SW480 (cell line): ENCODE results near the gene PCDHGA2.
A peak's percentile ranks its signal among the peaks of the same experiment; 100 is the strongest.
"Not testable (repeated sequence)": the region's sequence is repeated elsewhere in the genome, so short reads cannot be mapped to it uniquely, and the experiment has no call there.

Source experiments
- DNase-seq: peaks from one replicate; pipeline ENCODE4 v3.0.0-alpha.2; 2016; ENCODE audit warnings: low spot score

The PCDHGA2 gene

GRCh38 chr5:141349917-141350619 lies 11.5 kb downstream of the PCDHGA2 start, which contains the start of gene PCDHGB1:
Gene PCDHGB1 (plus strand): TSS chr5:141350099. CDS start chr5:141350261, 162 bp downstream.
- peak; percentile 21 for DNase-seq

- DNase-seq: no peak
Observed at GRCh38 chr5:141351591-141351990, 13.0 kb downstream of the PCDHGA2 start.

GRCh38 chr5:141354900-141355469 lies 16.4 kb downstream of the PCDHGA2 start, which contains the start of gene PCDHGA4:
Gene PCDHGA4 (plus strand): TSS chr5:141355021. CDS start chr5:141355108, 87 bp downstream.
- no peak for DNase-seq

DNA sequence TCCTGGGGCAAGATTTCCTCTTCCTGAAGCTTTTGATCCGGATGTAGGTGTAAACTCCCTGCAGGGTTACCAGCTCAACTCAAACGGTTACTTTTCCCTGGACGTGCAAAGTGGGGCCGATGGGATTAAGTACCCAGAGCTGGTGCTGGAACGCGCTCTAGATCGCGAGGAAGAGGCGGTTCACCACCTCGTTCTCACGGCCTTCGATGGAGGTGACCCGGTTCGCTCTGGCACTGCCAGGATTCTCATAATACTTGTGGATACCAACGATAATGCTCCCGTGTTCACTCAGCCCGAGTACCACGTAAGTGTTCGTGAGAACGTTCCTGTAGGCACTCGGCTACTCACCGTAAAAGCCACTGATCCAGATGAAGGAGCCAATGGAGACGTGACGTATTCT lies 17.1 kb downstream of the PCDHGA2 start:
- DNase-seq: no peak

- DNase-seq: no peak
Observed at GRCh38 chr5:141356133-141356532, 17.6 kb downstream of the PCDHGA2 start.

DNA sequence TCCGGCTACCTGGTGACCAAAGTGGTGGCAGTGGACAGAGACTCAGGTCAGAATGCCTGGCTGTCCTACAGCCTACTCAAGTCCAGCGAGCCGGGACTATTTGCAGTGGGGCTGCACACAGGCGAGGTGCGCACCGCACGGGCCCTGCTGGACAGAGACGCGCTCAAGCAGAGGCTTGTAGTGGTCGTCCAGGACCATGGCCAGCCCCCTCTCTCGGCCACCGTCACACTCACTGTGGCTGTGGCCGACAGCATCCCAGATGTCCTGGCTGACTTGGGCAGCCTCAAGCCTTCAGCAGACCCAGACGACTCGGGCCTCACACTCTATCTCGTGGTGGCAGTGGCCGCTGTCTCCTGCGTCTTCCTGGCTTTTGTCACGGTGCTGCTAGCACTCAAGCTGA lies 18.4 kb downstream of the PCDHGA2 start:
- no peak for DNase-seq

DNA sequence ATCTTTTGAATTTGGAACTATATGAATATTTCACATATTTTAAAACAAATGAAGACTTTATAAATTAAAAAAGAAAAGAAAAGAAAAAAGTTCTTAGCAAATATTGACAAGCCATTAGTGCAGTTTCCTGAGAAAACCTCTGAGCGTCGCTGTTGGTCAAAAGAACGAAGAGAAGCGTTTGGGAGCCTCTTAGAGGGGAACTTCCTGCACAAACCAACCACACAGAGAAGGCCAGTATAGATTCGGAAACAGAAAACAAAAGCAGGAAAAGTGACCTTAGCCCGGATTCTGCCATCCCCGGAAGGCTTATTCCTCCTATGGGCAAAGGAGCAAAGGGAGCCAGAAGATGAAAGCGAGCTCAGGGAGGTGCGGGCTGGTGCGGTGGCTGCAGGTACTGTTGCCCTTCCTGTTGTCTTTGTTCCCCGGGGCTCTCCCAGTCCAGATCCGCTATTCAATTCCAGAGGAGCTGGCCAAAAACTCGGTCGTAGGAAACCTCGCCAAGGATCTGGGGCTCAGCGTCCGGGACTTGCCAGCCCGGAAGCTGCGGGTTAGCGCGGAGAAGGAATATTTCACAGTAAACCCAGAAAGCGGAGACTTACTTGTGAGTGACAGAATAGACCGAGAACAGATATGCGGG lies 21.3 kb downstream of the PCDHGA2 start, which contains the start of gene PCDHGB2:
Gene PCDHGB2 (plus strand): TSS at position 205 of the 637 bp plus-strand sequence. CDS start 142 bp downstream, at position 347.
- peak; percentile 31 for DNase-seq

DNA sequence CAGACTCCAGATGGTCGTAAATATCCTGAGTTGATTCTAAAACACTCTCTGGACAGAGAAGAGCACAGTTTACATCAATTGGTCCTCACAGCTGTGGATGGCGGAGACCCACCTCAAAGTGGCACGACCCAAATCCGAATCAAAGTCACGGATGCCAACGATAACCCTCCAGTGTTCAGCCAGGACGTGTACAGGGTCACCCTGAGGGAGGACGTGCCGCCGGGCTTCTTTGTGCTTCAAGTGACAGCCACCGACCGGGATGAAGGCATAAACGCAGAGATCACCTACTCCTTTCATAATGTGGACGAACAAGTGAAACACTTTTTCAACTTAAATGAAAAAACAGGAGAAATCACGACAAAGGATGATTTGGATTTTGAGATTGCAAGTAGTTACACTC lies 22.1 kb downstream of the PCDHGA2 start:
- DNase-seq: no peak

DNA sequence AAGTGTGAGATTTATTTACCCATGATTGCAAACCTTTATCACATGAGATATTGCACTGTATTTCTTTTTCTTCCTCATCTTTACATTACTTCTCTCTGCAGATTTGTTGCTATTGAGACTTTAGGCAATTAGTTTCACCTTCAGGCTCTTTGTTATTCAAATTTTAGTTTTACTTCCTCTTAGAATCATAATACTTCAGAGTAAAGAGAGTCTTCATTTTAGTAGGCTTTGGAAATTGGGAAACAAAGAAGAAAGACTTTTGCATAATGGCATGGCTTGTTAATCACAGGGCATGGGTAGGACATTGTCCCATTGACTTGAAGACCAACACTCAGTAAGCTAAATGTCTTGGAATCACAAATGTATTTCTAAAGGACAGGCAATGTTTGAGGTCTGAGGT lies 24.2 kb downstream of the PCDHGA2 start:
- DNase-seq: no peak

GRCh38 chr5:141363952-141364660 lies 25.5 kb downstream of the PCDHGA2 start, which contains the start of gene PCDHGA5:
Gene PCDHGA5 (plus strand): TSS chr5:141364162. CDS start chr5:141364331, 169 bp downstream.
- no peak for DNase-seq

DNA sequence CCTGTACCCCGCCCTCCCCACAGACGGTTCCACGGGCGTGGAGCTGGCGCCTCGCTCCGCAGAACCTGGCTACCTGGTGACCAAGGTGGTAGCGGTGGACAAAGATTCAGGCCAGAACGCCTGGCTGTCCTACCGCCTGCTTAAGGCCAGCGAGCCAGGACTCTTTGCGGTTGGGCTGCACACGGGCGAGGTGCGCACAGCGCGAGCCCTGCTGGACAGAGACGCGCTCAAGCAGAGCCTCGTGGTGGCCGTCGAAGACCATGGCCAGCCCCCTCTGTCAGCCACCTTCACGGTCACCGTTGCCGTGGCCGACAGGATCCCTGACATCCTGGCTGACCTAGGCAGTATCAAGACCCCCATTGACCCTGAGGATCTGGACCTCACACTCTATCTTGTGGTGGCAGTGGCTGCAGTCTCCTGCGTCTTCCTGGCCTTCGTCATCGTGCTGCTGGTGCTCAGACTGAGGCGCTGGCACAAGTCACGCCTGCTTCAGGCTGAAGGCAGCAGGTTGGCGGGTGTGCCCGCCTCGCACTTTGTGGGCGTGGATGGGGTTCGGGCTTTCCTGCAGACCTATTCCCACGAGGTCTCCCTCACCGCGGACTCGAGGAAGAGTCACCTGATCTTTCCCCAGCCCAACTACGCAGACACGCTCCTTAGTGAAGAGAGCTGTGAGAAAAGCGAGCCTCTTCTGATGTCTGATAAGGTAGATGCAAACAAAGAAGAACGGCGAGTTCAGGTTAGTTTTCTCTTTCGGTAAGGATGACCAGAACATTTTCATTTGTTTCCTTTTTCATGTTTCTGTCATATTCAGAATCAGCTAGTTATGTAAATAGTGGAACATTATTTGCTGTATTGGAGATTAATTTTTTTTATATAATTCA lies 27.7 kb downstream of the PCDHGA2 start:
- no peak for DNase-seq

DNA sequence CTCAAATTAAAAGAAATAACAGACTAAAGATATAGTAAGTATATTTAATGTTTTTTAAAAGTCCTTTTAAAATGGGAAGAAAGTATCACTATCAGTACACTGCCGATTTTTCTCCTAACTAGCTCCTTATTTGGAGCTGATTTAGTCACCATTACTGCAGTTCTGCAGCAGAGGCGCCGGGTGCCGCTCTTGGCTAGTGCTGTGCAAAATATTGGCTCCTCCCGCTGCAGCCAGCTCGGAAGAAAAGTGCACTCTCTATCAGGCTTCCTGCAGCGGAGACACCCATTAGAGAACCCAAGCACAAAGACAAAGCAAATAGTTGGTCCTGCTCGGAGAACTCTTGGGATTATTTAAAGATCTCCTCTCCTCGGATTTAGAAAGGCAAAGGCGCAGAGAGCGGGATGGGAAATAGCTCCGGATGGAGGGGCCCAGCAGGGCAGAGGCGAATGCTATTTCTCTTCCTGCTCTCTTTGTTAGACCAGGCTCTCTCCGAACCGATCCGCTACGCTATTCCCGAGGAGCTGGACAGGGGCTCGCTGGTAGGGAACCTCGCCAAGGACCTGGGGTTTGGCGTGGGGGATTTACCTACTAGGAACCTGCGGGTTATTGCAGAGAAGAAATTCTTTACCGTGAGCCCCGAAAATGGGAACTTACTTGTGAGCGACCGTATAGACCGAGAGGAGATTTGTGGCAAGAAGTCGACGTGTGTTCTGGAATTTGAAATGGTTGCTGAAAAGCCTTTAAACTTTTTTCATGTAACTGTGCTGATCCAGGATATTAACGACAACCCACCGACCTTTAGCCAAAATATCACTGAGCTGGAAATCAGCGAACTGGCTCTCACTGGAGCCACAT lies 31.7 kb downstream of the PCDHGA2 start, which contains the start of gene PCDHGB3:
Gene PCDHGB3 (plus strand): TSS at position 249 of the 855 bp plus-strand sequence. CDS start 153 bp downstream, at position 402.
- no peak for DNase-seq

DNA sequence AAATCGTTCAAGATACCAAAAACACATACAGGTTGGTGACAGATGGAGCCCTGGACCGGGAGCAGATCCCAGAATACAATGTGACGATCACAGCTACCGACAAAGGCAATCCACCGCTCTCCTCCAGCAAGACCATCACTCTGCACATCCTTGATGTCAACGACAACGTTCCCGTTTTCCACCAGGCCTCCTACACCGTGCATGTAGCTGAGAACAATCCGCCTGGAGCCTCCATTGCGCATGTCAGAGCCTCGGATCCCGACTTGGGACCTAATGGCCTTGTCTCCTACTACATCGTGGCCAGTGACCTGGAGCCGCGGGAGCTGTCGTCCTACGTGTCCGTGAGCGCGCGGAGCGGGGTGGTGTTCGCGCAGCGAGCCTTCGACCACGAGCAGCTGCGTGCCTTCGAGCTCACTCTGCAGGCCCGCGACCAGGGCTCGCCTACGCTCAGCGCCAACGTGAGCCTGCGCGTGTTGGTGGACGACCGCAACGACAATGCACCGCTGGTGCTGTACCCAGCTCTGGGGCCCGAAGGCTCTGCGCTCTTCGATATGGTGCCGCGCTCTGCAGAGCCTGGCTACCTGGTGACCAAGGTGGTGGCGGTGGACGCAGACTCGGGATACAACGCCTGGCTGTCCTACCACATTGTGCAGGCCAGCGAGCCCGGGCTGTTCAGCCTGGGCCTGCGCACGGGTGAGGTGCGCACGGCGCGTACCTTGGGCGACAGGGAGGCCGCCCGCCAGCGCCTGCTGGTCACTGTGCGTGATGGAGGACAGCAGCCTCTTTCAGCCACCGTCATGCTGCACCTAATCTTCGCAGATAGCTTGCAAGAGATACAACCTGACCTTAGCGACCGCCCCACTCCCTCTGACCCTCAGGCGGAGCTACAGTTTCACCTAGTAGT lies 33.3 kb downstream of the PCDHGA2 start:
- no peak for DNase-seq

- DNase-seq: peak; percentile 30
Observed at GRCh38 chr5:141373673-141374317, 35.2 kb downstream of the PCDHGA2 start, which contains the start of gene PCDHGA6. Gene PCDHGA6 (plus strand): TSS chr5:141373891. CDS start chr5:141374084, 193 bp downstream.

- DNase-seq: no peak
Observed at GRCh38 chr5:141374627-141375026, 36.1 kb downstream of the PCDHGA2 start.

- DNase-seq: not testable (repeated sequence)
Observed at GRCh38 chr5:141375444-141376155, 37.0 kb downstream of the PCDHGA2 start.

GRCh38 chr5:141382469-141383294 lies 44.1 kb downstream of the PCDHGA2 start, which contains the start of gene PCDHGA7:
Gene PCDHGA7 (plus strand): TSS chr5:141382742. CDS start chr5:141382900, 158 bp downstream.
- DNase-seq: no peak
